NCI-H2196 (cell line): ENCODE results near the gene TNMD.
"Not testable (repeated sequence)": the region's sequence is repeated elsewhere in the genome, so short reads cannot be mapped to it uniquely, and the experiment has no call there.

Experiments used
- DNase-seq: peaks from one replicate; lab custom pipeline; 2025; ENCODE audit not compliant: unreplicated experiment; lab: John Stamatoyannopoulos, UW

Gene TNMD

GRCh38 chrX:100584611-100585010 is at the start of gene TNMD:
Gene TNMD, plus strand, starts transcription at chrX:100584936. Its CDS starts 83 bp downstream, at chrX:100585019.
- no peak for DNase-seq

GRCh38 chrX:100565534-100565933 is 19.2 kb upstream of the TNMD start:
- DNase-seq: not testable (repeated sequence)

- no peak for DNase-seq
Observed at GRCh38 chrX:100586747-100587146, 2.0 kb downstream of the TNMD start.

GRCh38 chrX:100587861-100588260 is 3.1 kb downstream of the TNMD start:
- no peak for DNase-seq

- no peak for DNase-seq
Observed at GRCh38 chrX:100591256-100592051, 6.7 kb downstream of the TNMD start.

GRCh38 chrX:100593126-100593525 is 8.4 kb downstream of the TNMD start:
- no peak for DNase-seq

- no peak for DNase-seq
Observed at GRCh38 chrX:100593581-100593980, 8.8 kb downstream of the TNMD start.

GRCh38 chrX:100596601-100597000 is 11.9 kb downstream of the TNMD start:
- DNase-seq: no peak

- no peak for DNase-seq
Observed at GRCh38 chrX:100599456-100599855, 14.7 kb downstream of the TNMD start.

GRCh38 chrX:100600340-100600739 is 15.6 kb downstream of the TNMD start:
- no peak for DNase-seq

GRCh38 chrX:100600758-100601157 is 16.0 kb downstream of the TNMD start:
- no peak for DNase-seq

GRCh38 chrX:100606753-100607152 is 22.0 kb downstream of the TNMD start:
- no peak for DNase-seq

GRCh38 chrX:100609591-100609990 is 24.9 kb downstream of the TNMD start:
- no peak for DNase-seq

GRCh38 chrX:100611951-100612350 is 27.2 kb downstream of the TNMD start:
- no peak for DNase-seq

GRCh38 chrX:100615005-100615404 is 30.3 kb downstream of the TNMD start:
- DNase-seq: peak; percentile 1

GRCh38 chrX:100623001-100623400 is 38.3 kb downstream of the TNMD start:
- no peak for DNase-seq

GRCh38 chrX:100625985-100626491 is 41.3 kb downstream of the TNMD start:
- no peak for DNase-seq

GRCh38 chrX:100635040-100635439 is 50.3 kb downstream of the TNMD start:
- DNase-seq: no peak

GRCh38 chrX:100635989-100636320 is 51.2 kb downstream of the TNMD start:
- no peak for DNase-seq

- peak; percentile 52 for DNase-seq
Observed at GRCh38 chrX:100636321-100636991, 51.7 kb downstream of the TNMD start, which contains the start of gene TSPAN6. Gene TSPAN6, minus strand, starts transcription at chrX:100636806. Its CDS starts 112 bp downstream, at chrX:100636694.

GRCh38 chrX:100642290-100642689 is 57.6 kb downstream of the TNMD start:
- no peak for DNase-seq

- no peak for DNase-seq
Observed at GRCh38 chrX:100643212-100643611, 58.5 kb downstream of the TNMD start.
